ENCODE measurements around the gene TRABD2A. TPM values are rescaled to one million over a fixed set of nuclear protein-coding genes. Genes with fewer than 3 reads are reported as not detected.

The TRABD2A gene
- total and polyA plus RNA-seq, 2 experiments from 2014 or later, result 3.4 to 5.0 TPM

DNA sequence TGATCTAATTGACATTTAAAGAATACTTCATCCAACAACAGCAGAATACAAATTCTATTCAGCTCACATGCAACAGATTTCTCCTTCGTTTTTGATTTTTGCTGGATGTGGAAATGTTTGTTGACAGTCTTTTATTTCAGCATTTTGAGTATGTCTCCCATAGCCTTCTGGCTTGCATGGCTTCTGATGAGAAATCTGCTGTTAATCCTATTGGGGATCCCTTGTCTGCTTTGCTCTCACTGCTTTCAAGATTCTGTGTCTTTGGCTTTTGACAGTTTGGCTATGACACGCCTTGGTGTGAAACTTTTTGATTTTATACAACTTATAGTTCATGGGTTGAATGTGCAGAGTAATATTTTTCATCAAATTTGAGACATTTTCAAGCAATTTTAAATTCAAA, 44.7 kb downstream of the TRABD2A start:
- no peak overlapping the region for H3K4me2 ChIP-seq (ENCODE audit: unreplicated experiment)
- in situ Hi-C loops (cut with MboI), result no loop called here
- H3K9me2 ChIP-seq (ENCODE audit: insufficient read depth), result no peaks in the 10 kb centered on the region
- H3K4me1 ChIP-seq (ENCODE audit: insufficient read depth), result peaks cover 25% of the 10 kb centered on the region
- WGBS, 2 experiments (ENCODE audit: low coverage in 1 of 2, low lambda C conversion rate in 2 of 2, missing lambda C conversion rate in 2 of 2), result 53 to 64% methylated on average over 2 of the region's 2 CpGs
- H3K27me3 ChIP-seq (replicated peaks; ENCODE audit: insufficient read depth), result no peaks in the 10 kb centered on the region
- peaks cover 18% of the 10 kb centered on the region for H3F3A ChIP-seq (ENCODE audit: insufficient read depth)
- H3K4me3 ChIP-seq, result no peak overlapping the region
- H3K9me3 ChIP-seq (ENCODE audit: low read depth), result no peaks in the 10 kb centered on the region
- no peaks in the 10 kb centered on the region for H3K79me2 ChIP-seq (ENCODE audit: insufficient read depth)
- H4K20me1 ChIP-seq (ENCODE audit: insufficient read depth), result no peaks in the 10 kb centered on the region
- H3K27ac ChIP-seq, result no peak overlapping the region
- H3K9ac ChIP-seq, result no peak overlapping the region
- TF ChIP-seq EZH2 (IDR thresholded peaks at IDR 0.05; ENCODE audit: insufficient read depth, poor library complexity, severe bottlenecking) (no peak), EZH2phosphoT487 (IDR thresholded peaks at IDR 0.05; ENCODE audit: insufficient read depth, low read depth) (no peak)
- DNase-seq, result no peak
- H2AFZ ChIP-seq, result no peak overlapping the region
- H3K36me3 ChIP-seq (ENCODE audit: low read depth), result no peaks in the 10 kb centered on the region

- Histone ChIP-seq H3K36me3 (ENCODE audit: low read depth) (no peaks in the 10 kb centered on the region), H3K9me2 (ENCODE audit: insufficient read depth) (no peaks in the 10 kb centered on the region), H3K4me2 (ENCODE audit: unreplicated experiment) (no peak overlapping the region), H3F3A (ENCODE audit: insufficient read depth) (peaks cover 10% of the 10 kb centered on the region), H3K27me3 (replicated peaks; ENCODE audit: insufficient read depth) (no peaks in the 10 kb centered on the region), H3K27ac (no peak overlapping the region), H3K4me3 (no peak overlapping the region), H3K4me1 (ENCODE audit: insufficient read depth) (peaks cover 9% of the 10 kb centered on the region), H3K9me3 (ENCODE audit: low read depth) (no peaks in the 10 kb centered on the region), H2AFZ (no peak overlapping the region), H3K9ac (no peak overlapping the region), H4K20me1 (ENCODE audit: insufficient read depth) (no peaks in the 10 kb centered on the region), H3K79me2 (ENCODE audit: insufficient read depth) (no peaks in the 10 kb centered on the region)
- 83 to 88% methylated on average over 11 to 12 of the region's 12 CpGs for WGBS, 2 experiments (ENCODE audit: low coverage in 1 of 2, low lambda C conversion rate in 2 of 2, missing lambda C conversion rate in 2 of 2)
- no peak for DNase-seq
- TF ChIP-seq EZH2phosphoT487 (IDR thresholded peaks at IDR 0.05; ENCODE audit: insufficient read depth, low read depth) (no peak), EZH2 (IDR thresholded peaks at IDR 0.05; ENCODE audit: insufficient read depth, poor library complexity, severe bottlenecking) (no peak)
- in situ Hi-C loops (cut with MboI), result no loop called here
Observed at GRCh38 chr2:84833481-84834150, 47.3 kb downstream of the TRABD2A start.

GRCh38 chr2:84832772-84833461, 48.0 kb downstream of the TRABD2A start:
- Histone ChIP-seq H3K9me2 (ENCODE audit: insufficient read depth) (no peaks in the 10 kb centered on the region), H3F3A (ENCODE audit: insufficient read depth) (peaks cover 3% of the 10 kb centered on the region; the same call in 1 of the 2 replicates), H2AFZ (no peak overlapping the region), H3K36me3 (ENCODE audit: low read depth) (no peaks in the 10 kb centered on the region), H3K27me3 (replicated peaks; ENCODE audit: insufficient read depth) (no peaks in the 10 kb centered on the region), H3K9ac (no peak overlapping the region), H3K79me2 (ENCODE audit: insufficient read depth) (no peaks in the 10 kb centered on the region), H3K9me3 (ENCODE audit: low read depth) (no peaks in the 10 kb centered on the region), H3K27ac (no peak overlapping the region), H4K20me1 (ENCODE audit: insufficient read depth) (no peaks in the 10 kb centered on the region), H3K4me1 (ENCODE audit: insufficient read depth) (peaks cover 2% of the 10 kb centered on the region; the same call in 1 of the 2 replicates), H3K4me3 (no peak overlapping the region), H3K4me2 (ENCODE audit: unreplicated experiment) (no peak overlapping the region)
- 90 to 92% methylated on average over 5 of the region's 5 CpGs for WGBS, 2 experiments (ENCODE audit: low coverage in 1 of 2, low lambda C conversion rate in 2 of 2, missing lambda C conversion rate in 2 of 2)
- in situ Hi-C loops (cut with MboI), result no loop called here
- TF ChIP-seq EZH2phosphoT487 (IDR thresholded peaks at IDR 0.05; ENCODE audit: insufficient read depth, low read depth) (no peak), EZH2 (IDR thresholded peaks at IDR 0.05; ENCODE audit: insufficient read depth, poor library complexity, severe bottlenecking) (no peak)
- DNase-seq, result no peak

DNA sequence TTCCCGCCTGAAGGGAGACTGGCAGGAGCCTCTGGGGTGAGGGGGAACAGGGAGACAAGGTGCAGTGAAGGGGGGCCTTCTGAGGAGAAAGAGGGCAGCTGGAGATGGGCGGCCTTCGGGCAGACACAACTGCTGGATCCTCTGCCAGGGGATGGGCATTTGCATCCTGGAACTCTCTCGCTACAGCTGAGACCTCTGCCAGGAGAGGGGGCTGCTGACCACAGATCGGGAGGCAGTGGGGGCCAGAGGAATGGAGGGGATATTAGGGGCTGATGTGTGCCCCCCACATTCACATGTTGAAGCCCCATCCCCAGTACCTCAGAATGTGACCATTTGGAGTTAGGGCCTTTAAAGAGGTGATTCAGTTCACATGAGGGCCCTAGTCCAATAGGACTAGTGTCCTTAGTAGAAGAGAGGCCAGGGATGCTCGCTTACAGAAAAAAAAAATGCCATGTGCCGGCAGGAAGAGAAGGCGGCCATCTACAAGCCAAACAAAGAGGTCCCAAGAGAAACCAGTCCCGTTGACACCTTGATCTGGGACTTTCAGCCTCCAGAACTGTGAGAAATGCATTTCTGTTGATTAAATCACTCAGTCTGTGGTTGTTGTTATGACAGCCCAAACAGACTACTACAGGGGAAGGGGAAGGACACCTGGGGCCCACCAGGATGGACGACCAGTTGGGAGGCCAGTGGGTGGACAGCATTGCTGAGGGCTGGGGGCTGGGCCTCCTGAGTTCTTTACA, 50.0 kb downstream of the TRABD2A start:
- TF ChIP-seq EZH2 (IDR thresholded peaks at IDR 0.05; ENCODE audit: insufficient read depth, poor library complexity, severe bottlenecking) (no peak), EZH2phosphoT487 (IDR thresholded peaks at IDR 0.05; ENCODE audit: insufficient read depth, low read depth) (no peak)
- no peaks in the 10 kb centered on the region for H3K4me1 ChIP-seq (ENCODE audit: insufficient read depth)
- H3F3A ChIP-seq (ENCODE audit: insufficient read depth), result no peaks in the 10 kb centered on the region
- H3K4me3 ChIP-seq, result no peak overlapping the region
- no peak for DNase-seq
- no peak overlapping the region for H3K4me2 ChIP-seq (ENCODE audit: unreplicated experiment)
- in situ Hi-C loops (cut with MboI), result no loop called here
- no peaks in the 10 kb centered on the region for H4K20me1 ChIP-seq (ENCODE audit: insufficient read depth)
- no peak overlapping the region for H3K27ac ChIP-seq
- no peaks in the 10 kb centered on the region for H3K27me3 ChIP-seq (replicated peaks; ENCODE audit: insufficient read depth)
- H3K9me2 ChIP-seq (ENCODE audit: insufficient read depth), result no peaks in the 10 kb centered on the region
- no peaks in the 10 kb centered on the region for H3K36me3 ChIP-seq (ENCODE audit: low read depth)
- WGBS, 2 experiments (ENCODE audit: low coverage in 1 of 2, low lambda C conversion rate in 2 of 2, missing lambda C conversion rate in 2 of 2), result 82 to 85% methylated on average over 10 of the region's 10 CpGs
- no peak overlapping the region for H2AFZ ChIP-seq
- no peaks in the 10 kb centered on the region for H3K9me3 ChIP-seq (ENCODE audit: low read depth)
- no peak overlapping the region for H3K9ac ChIP-seq
- H3K79me2 ChIP-seq (ENCODE audit: insufficient read depth), result no peaks in the 10 kb centered on the region

All from GM23248 (cell line).